Upper lobe of left lung (tissue), 6 donors: ENCODE data around the gene SAT1. TPM values are rescaled to one million over a fixed set of nuclear protein-coding genes. Genes with fewer than 3 reads are reported as not detected.

Experiments
- ATAC-seq, 2 donors: fragments of 200-7000 bp; cut with Tn5 transposase; one replicate each; pipeline ENCODE4 v1.9.1; 2022; ENCODE audit warnings: mild to moderate bottlenecking in 2 of 2, moderate library complexity in 2 of 2; ENCODE audit not compliant: low FRiP score in 2 of 2
- DNase-seq, 2 donors: peaks; one replicate each; pipeline ENCODE4 v3.0.0-alpha.2; 2019 to 2020
- H3K27ac ChIP-seq, 4 donors: fragments of 200-600 bp; sonication (generic); one replicate each; pipeline ENCODE4 v1.5.1; 2016 to 2019
- H3K27me3 ChIP-seq, 4 donors: fragments of 200-600 bp; sonication (generic); one replicate each; pipeline ENCODE4 v1.5.1; 2017 to 2019
- H3K36me3 ChIP-seq, 4 donors: fragments of 200-600 bp; sonication (generic); one replicate each; pipeline ENCODE4 v1.5.1; 2016 to 2019
- H3K4me1 ChIP-seq, 4 donors: fragments of 200-600 bp; sonication (generic); one replicate each; pipeline ENCODE4 v1.5.1; 2018 to 2019
- H3K4me3 ChIP-seq, 4 donors: fragments of 200-600 bp; sonication (generic); one replicate each; pipeline ENCODE4 v1.5.1; 2017 to 2019; ENCODE audit warnings: mild to moderate bottlenecking in 2 of 4, moderate library complexity in 1 of 4
- H3K9me3 ChIP-seq, 4 donors: fragments of 200-600 bp; sonication (generic); one replicate each; pipeline ENCODE4 v1.5.1; 2018 to 2019
- EP300 ChIP-seq, 4 donors: sonication (generic); formaldehyde crosslinking; IDR thresholded peaks; one replicate each; pipeline ENCODE4 v1.5.1; 2017; ENCODE audit warnings: antibody characterized with exemption in 4 of 4, control low read depth in 2 of 4
- POLR2A ChIP-seq, 4 donors: fragments of 450-650 bp; IDR thresholded peaks; one replicate each; pipeline ENCODE4 v1.5.1; 2016 to 2017; ENCODE audit warnings: antibody characterized with exemption in 4 of 4, mild to moderate bottlenecking in 2 of 4
- POLR2AphosphoS5 ChIP-seq, 2 donors: sonication (generic); formaldehyde crosslinking; IDR thresholded peaks; one replicate each; pipeline ENCODE4 v1.5.1; 2017; ENCODE audit warnings: antibody characterized with exemption in 2 of 2
- WGBS, 2 donors: methylation state at CpG; one replicate each; pipeline ENCODE4 v1.1.5; 2017 to 2018; 5-methylcytosine and 5-hydroxymethylcytosine counted together
- total RNA-seq, 6 donors: library from RNA; depleted of rRNA in 4 of 6; stranded (reverse); fragments of >200 nt in 4 of 6; gene quantifications; one replicate each; pipeline versions ENCODE4 v1.1.0 to v1.2.1, GENCODE V29; 2016 to 2021
- TF ChIP-seq, protein P1 (sequence below), 6 experiments: fragments of 450-650 bp in 4 of 6; fragments of 200-600 bp in 2 of 6; sonication (generic) in 2 of 6; IDR thresholded peaks; one replicate each; pipeline ENCODE4 v1.5.1; 2016 to 2019; ENCODE audit warnings: antibody characterized with exemption in 6 of 6
- donor health status: DM: no; HTN: no; CAD: no; lungs with moderate emphysema.
- donor health status: DM: no; HTN: yes; CAD: no; lungs with severe emphysema.

SAT1 gene
- total RNA-seq, result 1,000 to 10,000 TPM in 4 of 6 donors, 100 to 1,000 TPM in 2; 657 to 1,891 (median 1,145) TPM

DNA sequence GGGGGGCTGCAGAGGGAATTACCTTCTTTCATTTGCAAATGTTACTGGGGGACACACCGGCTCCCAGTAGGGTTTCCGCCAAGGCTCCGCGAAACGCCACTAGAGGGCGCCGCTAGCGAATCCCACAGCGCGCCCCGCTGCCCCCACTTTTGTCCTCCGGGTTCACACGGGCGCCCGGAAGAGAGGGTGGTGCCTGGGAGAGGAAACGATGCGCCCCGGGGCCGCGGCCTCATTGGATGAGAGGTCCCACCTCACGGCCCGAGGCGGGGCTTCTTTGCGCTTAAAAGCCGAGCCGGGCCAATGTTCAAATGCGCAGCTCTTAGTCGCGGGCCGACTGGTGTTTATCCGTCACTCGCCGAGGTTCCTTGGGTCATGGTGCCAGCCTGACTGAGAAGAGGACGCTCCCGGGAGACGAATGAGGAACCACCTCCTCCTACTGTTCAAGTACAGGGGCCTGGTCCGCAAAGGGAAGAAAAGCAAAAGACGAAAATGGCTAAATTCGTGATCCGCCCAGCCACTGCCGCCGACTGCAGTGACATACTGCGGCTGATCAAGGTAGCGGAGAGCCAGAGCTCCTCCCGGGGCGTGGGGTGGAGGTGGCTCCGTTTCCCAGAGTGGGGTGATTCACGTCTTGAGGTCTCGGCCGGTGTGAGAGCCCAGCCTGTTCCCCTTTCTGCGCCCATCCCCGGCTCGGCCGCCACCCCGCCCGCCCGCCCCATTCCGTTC, at the start of gene SAT1:
Gene SAT1, plus strand, starts transcription at position 311 of the 726 bp plus-strand sequence. Its CDS starts 179 bp downstream, at position 490.
- Histone ChIP-seq H3K9me3 (no peaks in the 10 kb centered on the region), H3K36me3 (peaks cover 0 to 10% (median 0%) of the 10 kb centered on the region in 4 donors), H3K4me3 (peak within 1 kb of the TSS; percentile 41 to 64 (median 56)), H3K4me1 (peaks cover 0 to 7% (median 0%) of the 10 kb centered on the region in 4 donors), H3K27ac (peak within 1 kb of the TSS; percentile 91 to 97 (median 94)), H3K27me3 (no peaks in the 10 kb centered on the region)
- ATAC-seq (peak; percentile 94 to 96), DNase-seq (peak; percentile 96)
- TF ChIP-seq, protein P1, sequence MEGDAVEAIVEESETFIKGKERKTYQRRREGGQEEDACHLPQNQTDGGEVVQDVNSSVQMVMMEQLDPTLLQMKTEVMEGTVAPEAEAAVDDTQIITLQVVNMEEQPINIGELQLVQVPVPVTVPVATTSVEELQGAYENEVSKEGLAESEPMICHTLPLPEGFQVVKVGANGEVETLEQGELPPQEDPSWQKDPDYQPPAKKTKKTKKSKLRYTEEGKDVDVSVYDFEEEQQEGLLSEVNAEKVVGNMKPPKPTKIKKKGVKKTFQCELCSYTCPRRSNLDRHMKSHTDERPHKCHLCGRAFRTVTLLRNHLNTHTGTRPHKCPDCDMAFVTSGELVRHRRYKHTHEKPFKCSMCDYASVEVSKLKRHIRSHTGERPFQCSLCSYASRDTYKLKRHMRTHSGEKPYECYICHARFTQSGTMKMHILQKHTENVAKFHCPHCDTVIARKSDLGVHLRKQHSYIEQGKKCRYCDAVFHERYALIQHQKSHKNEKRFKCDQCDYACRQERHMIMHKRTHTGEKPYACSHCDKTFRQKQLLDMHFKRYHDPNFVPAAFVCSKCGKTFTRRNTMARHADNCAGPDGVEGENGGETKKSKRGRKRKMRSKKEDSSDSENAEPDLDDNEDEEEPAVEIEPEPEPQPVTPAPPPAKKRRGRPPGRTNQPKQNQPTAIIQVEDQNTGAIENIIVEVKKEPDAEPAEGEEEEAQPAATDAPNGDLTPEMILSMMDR (IDR thresholded peaks at IDR 0.05), result peak; percentile 59 to 88 (median 72)
- TF ChIP-seq POLR2A (IDR thresholded peaks at IDR 0.05), result peak; percentile 90 to 99 (median 97)
- TF ChIP-seq POLR2AphosphoS5 (IDR thresholded peaks at IDR 0.05), result peak; percentile 99
- TF ChIP-seq EP300 (IDR thresholded peaks at IDR 0.05), result peak in 1 of 4 donors; percentile 76
- 0 to 33% methylated on average over 1 to 58 of the region's 58 CpGs for WGBS, 2 donors

DNA sequence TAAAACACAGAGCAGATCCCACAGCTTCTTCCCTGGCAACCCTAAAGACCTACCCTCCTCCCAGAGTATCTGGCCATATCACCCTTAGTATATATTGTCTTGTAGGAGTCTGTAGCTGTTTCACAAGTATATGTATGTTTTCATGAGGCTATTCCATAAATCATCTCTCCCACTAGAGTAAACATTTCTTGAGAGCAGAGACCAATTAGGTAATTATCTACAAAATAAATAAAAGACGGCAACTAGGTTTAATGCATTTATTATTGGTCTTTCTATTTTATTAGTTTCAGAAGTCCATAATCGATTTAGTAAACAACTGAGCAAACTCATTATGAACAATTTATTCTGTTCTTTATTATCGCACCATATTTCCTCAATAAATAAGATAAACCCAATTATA, 46.9 kb upstream of the SAT1 start:
- TF ChIP-seq, protein P1 (IDR thresholded peaks at IDR 0.05), result no peak
- TF ChIP-seq POLR2A (IDR thresholded peaks at IDR 0.05), result no peak
- no peak for TF ChIP-seq EP300 (IDR thresholded peaks at IDR 0.05)
- no peak for TF ChIP-seq POLR2AphosphoS5 (IDR thresholded peaks at IDR 0.05)
- no peak overlapping the region for H3K4me3 ChIP-seq
- no peak overlapping the region for H3K27ac ChIP-seq
- no peak for DNase-seq
- 47 to 71% methylated on average over 3 of the region's 3 CpGs for WGBS, 2 donors
- no peaks in the 10 kb centered on the region for H3K4me1 ChIP-seq
- ATAC-seq, result no peak
- H3K36me3 ChIP-seq, result peaks cover 0 to 16% (median 3%) of the 10 kb centered on the region in 4 donors
- no peaks in the 10 kb centered on the region for H3K9me3 ChIP-seq
- no peaks in the 10 kb centered on the region for H3K27me3 ChIP-seq

DNA sequence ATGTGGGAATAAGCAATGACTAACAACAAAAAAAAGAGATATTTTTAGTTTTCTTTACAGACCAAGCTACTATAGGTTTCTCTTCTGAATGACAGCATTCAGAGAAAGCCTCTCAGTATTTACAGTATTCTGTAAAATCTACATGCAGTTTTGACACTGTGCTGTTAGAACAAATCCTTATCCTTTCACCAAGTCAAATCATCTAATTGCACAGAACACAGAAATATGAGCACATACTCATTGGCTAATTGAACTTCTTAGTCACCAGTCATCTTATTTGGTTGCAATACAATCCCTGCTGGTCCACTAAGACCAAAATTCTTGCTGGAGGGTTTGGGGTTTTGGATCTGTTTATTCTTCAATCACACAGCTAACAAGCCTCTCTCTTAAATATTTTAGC, 45.6 kb upstream of the SAT1 start:
- DNase-seq, result no peak
- peaks cover 0 to under 1% (median 0%) of the 10 kb centered on the region in 4 donors for H3K9me3 ChIP-seq
- TF ChIP-seq EP300 (IDR thresholded peaks at IDR 0.05), result no peak
- TF ChIP-seq, protein P1 (IDR thresholded peaks at IDR 0.05), result no peak
- TF ChIP-seq POLR2A (IDR thresholded peaks at IDR 0.05), result no peak
- TF ChIP-seq POLR2AphosphoS5 (IDR thresholded peaks at IDR 0.05), result no peak
- no peak overlapping the region for H3K27ac ChIP-seq
- H3K4me3 ChIP-seq, result no peak overlapping the region
- peaks cover 0 to 2% (median 0%) of the 10 kb centered on the region in 4 donors for H3K36me3 ChIP-seq
- no peaks in the 10 kb centered on the region for H3K27me3 ChIP-seq
- peaks cover 0 to 6% (median 3%) of the 10 kb centered on the region in 4 donors for H3K4me1 ChIP-seq
- ATAC-seq, result no peak

DNA sequence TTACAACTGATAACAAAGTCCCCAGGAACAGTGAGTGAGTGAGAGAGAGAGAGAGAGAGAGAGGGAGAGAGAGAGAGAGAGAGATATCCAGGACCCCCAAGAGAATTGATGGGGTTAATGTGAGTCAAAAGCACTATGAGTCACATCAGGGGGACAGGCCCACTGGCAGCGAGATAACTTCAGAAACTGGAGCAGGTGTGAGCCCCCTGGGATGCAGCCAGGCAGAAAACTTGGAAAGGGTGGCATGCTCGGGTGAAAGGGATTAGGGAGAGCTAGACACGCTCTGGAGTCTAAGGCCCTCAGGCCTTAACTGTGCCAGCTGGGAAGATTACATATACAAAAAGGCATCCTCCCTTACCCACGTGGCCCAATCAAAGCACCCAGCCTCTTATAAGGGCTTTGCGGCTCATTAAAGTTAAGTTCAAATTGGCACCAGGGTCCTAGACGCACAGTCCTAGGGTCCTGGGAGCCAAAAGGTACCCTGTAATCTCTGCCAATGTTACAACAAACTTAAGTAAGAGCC, 40.7 kb upstream of the SAT1 start:
- no peaks in the 10 kb centered on the region for H3K27me3 ChIP-seq
- peaks cover 0 to 11% (median 0%) of the 10 kb centered on the region in 4 donors for H3K9me3 ChIP-seq
- peak overlapping the region; percentile 36 to 75 (median 74) for H3K4me3 ChIP-seq
- no peak for TF ChIP-seq POLR2A (IDR thresholded peaks at IDR 0.05)
- no peak for TF ChIP-seq EP300 (IDR thresholded peaks at IDR 0.05)
- TF ChIP-seq POLR2AphosphoS5 (IDR thresholded peaks at IDR 0.05), result peak in 1 of 2 donors; percentile 54
- peak overlapping the region; percentile 92 to 96 (median 94) for H3K27ac ChIP-seq
- peaks cover 0 to 6% (median 3%) of the 10 kb centered on the region in 4 donors for H3K4me1 ChIP-seq
- peak; percentile 67 to 79 for ATAC-seq
- DNase-seq, result peak in 1 of 2 donors; percentile 40
- no peaks in the 10 kb centered on the region for H3K36me3 ChIP-seq
- WGBS, 2 donors, result 4 to 28% methylated on average over 6 of the region's 6 CpGs
